Stimulated activated CD8-positive, alpha-beta memory T cell treated with anti-CD3 and anti-CD28 coated beads, Interleukin-12 subunit alpha, Interleukin-12 subunit beta, amount 100 ng/mL, for 24 hours (primary cell): ENCODE data around the gene ARPC4.

ENCODE experiments used
- DNase-seq: peaks from one replicate; pipeline ENCODE4 v3.0.0-alpha.2; 2020; ENCODE audit errors: extremely low read depth

The ARPC4 gene

DNA sequence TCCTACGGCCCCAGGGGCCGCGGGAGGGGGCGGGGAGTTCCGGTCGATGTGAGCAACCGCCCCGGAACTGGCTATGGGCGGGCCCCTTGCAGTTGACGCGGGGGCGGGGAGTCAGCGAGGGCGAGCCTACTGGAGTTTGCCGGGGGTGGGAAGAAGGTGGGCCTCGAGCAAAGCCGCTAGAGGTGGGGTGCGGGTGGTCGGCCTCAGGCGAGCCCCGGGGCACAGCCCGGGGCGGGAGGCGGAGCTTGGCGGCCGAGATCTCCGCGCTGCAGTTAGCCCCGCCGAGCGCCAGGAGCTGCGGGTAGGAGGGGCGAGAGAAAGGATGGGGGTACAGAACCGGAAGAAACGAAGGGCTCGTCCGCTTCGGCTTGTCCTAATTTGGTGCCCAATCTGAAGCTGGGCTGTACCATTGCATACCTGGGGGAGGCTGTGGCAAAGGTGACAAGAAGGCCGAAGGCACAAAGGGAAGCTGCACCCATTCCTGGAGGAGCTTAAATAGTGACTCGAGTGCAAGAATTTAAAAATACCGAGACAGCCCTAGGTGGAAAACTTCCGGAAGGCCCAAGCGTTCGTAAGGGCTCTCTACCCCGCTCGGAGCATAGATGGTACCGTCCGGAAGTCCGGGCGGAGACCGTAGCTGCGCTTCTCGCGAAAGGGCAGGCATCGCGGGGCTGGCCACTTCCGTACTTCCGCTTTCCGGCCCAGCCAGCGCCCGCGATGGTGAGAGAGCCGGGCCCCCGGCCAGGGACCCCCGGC, at the start of gene ARPC4, which contains the start of gene TADA3:
Gene ARPC4 (plus strand): TSS at position 678 of the 756 bp plus-strand sequence. CDS start 40 bp downstream, at position 718.
Gene TADA3 (minus strand): TSS at position 69 of the 756 bp plus-strand sequence. CDS start 1,007 bp downstream, outside the sequence.
- peak; percentile 86 for DNase-seq

- DNase-seq: no peak
These were observed 49.3 kb upstream of the ARPC4 start for GRCh38 chr3:9743548-9743947.

DNA sequence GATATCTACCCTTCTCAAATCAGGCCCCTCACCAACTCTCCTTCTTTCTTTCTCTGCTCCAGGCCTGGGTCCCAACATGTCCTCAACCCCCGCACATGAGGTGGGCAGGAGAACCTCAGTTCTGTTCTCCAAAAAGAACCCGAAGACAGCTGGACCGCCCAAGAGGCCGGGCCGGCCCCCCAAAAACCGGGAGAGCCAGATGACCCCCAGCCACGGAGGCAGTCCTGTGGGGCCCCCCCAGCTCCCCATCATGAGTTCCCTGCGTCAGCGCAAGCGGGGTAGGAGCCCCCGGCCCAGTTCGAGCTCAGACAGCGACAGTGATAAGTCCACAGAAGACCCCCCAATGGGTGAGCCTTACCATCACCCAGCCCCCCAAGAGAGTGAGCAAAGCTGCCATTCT, 48.7 kb upstream of the ARPC4 start:
- DNase-seq: no peak

- no peak for DNase-seq
These were observed 47.4 kb upstream of the ARPC4 start for GRCh38 chr3:9745521-9745920.

- no peak for DNase-seq
These were observed 46.6 kb upstream of the ARPC4 start for GRCh38 chr3:9746330-9746729.

- DNase-seq: no peak
These were observed 45.6 kb upstream of the ARPC4 start for GRCh38 chr3:9747267-9747666.

- no peak for DNase-seq
These were observed 44.9 kb upstream of the ARPC4 start for GRCh38 chr3:9748031-9748430.

GRCh38 chr3:9749296-9749644, 43.6 kb upstream of the ARPC4 start:
- no peak for DNase-seq

- peak; percentile 91 for DNase-seq
These were observed 43.0 kb upstream of the ARPC4 start, which contains the start of gene OGG1 for GRCh38 chr3:9749645-9750555. Gene OGG1 (plus strand): TSS chr3:9749952. CDS start chr3:9750287, 335 bp downstream.

DNA sequence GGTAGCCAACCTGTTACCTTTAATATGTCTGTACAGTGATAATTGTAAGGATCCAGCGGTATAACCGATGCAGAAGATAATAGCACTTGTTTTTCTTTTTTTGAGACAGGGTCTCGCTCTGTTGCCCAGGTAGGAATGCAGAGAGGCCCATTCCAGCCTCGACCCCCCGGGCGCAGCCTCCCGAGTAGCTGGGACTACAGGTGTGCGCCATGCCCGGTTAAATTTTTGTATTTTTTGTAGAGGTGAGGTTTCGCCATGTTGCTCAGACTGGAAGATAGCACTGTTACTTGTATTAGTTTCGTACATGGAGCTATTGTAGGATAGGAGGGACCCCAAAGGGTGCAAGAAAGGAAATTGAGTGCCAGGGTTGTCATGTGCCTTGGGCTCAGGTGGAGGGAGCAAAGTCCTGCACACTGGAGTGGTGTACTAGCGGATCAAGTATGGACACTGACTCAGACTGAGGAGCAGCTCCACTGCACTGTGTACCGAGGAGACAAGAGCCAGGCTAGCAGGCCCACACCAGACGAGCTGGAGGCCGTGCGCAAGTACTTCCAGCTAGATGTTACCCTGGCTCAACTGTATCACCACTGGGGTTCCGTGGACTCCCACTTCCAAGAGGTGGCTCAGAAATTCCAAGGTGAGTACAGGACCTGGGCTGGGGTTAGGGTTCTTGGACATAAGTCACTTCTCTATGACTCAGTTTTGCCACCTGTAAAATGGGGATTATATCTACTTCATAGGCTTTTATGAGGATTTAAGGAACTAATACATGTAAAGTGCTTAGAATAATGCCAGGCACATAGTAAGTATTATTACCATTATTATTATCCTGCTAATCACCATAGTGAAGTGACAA, 42.1 kb upstream of the ARPC4 start:
- no peak for DNase-seq

DNA sequence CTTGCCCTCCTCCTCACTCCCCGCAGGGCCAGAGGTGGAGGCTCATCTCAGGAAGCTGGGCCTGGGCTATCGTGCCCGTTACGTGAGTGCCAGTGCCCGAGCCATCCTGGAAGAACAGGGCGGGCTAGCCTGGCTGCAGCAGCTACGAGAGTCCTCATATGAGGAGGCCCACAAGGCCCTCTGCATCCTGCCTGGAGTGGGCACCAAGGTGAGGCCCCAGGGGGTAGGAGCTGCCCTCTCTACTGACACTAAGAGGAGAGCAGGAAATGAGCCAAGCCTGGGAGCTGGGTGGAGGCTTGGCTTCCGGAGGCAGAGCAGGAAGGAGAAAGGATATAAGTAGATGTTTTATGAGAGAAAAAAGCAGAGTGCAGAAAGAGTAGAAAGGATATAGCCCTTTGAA, 38.2 kb upstream of the ARPC4 start:
- DNase-seq: no peak

DNA sequence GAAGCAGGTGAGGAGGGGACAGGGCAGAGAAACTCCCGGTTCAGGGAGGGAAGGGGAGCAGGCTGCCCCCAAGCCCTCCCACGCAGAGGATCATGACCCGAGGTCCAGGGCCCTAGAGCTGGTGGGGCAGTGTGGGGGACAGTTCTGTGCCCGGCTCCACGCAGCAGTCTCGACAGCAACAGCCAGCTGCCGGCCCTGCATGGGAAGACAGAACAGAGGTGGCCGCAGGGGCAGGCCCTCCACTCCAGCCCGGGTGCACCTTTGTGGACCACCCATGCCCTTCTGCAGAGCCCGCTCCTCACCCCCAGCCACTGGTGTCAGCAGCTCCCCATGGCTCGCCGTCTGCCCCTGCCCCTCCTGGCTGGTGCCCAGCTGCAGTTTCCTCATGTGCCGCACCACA, 35.5 kb upstream of the ARPC4 start:
- DNase-seq: no peak

DNA sequence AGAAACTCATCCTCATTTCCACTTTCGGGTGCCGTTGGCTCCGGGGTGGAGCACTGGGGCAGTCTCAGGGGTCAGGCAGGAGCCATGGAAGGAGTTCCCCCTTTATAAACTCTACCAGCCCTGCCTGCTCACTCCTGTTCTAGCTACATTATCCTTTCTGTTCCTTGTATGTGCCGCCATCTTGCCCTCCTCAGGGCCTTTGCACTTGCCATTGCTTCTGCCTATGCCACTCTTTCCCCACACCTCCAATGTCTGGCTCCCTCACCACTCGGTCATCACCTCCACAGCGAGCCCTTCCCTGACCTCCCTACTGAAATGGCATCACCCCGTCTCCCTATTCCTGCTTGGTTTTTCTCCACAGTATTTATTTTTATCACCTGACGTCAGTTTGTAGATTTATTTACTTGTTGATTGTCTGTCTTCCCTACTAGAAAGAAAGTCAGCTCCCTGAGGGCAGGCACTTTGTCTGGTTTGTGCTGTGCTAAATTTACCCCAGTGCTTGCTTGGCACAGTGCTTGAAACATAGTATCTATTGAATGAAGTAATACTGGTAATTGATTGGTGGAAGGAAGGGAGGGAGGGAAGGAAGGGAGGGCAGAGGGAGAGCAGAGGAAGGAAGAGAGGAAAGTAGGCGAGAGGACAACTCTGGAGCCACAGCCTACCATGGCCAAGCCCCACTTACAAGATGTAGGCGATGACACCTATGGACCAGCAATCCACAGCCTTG, 31.9 kb upstream of the ARPC4 start:
- no peak for DNase-seq

DNA sequence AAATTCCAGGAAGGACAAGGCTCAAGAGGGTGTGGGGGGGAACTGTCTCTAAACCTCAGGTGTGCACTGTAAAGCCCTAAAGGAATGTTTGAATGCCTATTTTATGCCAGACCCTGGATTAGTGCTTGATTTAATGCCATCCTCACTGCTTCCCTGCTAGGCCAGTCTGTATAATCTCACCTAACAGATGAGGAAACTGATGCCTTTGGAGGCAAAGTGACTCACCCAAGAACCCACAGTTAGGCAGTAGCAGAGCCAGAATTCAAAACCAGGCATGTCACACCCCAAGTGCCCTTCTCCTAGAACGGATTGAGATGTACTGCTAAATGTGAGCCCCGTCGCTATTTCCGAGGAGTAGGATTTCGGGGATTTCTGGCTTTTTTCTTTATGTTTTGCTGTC, 31.0 kb upstream of the ARPC4 start:
- DNase-seq: no peak

GRCh38 chr3:9762871-9763270, 30.0 kb upstream of the ARPC4 start:
- no peak for DNase-seq

- no peak for DNase-seq
These were observed 27.0 kb upstream of the ARPC4 start for GRCh38 chr3:9765865-9766264.

- DNase-seq: no peak
These were observed 25.5 kb upstream of the ARPC4 start for GRCh38 chr3:9767418-9767817.

DNA sequence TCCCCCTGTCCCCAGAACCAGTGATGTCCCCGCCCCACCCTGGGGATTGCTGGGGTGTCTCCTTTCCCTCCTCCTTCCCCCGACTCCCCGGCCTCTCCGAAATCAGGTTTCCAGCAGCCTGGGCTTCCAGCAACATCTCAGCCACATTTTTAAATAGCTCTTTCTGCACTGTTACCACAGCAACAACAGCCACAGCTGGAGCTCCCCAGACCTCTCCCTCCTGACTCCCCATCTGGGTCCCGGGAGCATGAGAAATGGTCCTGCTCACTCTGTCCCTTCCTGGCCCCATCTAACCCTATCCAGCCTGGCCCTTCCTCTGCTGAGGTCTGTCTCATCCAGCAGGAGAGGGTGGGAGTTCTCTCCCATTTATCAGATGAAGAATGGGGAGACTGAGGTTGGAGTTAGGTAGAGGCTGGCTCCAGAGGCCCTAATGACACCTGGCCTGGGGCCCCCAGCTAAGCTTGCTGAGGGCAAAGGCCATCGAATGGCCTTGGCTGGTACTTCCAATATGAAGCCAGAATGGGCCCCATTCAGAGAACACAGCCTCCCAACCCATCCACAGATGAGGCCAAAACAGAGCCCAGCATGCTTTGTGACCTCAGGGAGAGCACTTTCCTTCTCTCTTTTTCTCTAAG, 24.6 kb upstream of the ARPC4 start:
- no peak for DNase-seq

DNA sequence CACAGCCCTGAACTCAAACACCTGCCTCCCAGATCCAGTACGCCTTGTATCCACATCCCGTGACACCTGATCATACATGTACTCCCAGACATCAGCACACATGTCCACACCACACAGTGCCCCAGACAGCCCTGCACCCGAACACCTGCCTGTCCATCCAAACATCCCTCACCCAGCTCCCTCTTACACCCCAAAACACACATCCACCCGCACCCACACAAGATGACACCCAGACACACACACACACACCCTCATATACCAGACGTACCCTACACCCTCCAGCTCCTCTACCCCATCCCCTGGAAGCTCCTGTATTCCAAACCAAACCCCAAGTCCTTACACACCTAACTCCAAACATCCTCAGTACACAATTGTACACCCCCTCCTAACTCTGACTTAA, 23.9 kb upstream of the ARPC4 start:
- no peak for DNase-seq

DNA sequence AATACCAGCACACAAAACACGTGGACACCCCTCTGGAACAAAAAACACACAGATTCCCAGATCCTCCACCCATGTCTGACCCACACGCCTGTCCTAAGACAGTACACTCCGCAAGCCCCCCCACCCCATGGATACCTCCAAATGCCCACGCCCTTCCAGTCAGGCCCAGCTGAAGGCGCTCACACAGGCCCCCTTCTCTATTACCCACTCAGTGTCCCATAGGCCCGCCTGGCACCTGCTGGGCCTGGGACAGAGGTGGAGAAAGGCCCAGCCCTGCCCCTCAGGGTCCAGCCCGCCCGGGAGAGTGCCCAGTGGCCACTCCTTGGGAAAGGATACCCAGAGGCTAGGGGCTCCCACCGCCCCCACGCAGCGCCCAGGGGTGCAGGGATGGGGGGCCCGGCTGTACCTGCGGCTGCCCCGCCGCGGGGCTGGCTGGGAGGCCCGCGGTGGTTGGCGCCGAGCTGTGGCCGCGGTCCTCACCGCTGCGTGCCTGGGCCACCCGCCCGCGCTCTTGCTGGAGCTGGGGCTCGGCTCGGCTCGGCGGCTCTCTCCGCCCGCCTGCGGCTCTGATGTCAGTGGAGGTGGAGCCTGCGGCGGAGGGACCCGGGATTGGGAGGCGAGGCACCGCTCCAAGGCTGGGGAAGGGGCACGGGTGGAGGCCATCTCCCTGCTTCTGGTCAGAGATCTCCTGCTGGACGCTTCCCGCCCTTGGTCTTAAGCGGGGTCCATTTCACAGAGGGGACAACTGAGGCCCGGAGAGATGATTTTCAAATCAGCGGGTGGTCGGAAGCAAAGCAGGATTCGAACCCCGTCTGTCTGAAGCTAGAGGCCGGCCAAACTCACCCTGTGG, 23.2 kb upstream of the ARPC4 start, which contains the start of gene CAMK1:
Gene CAMK1 (minus strand): TSS at position 522 of the 850 bp plus-strand sequence. CDS start 2,198 bp downstream, outside the sequence.
- DNase-seq: no peak
